Prostate gland (tissue), 2 donors: ENCODE data around the gene TAS2R1.

ENCODE experiments used
- POLR2AphosphoS5 ChIP-seq: sonication (generic); formaldehyde crosslinking; IDR thresholded peaks from one replicate; pipeline ENCODE4 v1.6.1; 2017; ENCODE audit warnings: antibody characterized with exemption
- TF ChIP-seq, protein P1 (sequence below), 4 experiments: fragments of 200-600 bp in 2 of 4; fragments of 450-650 bp in 2 of 4; sonication (generic) in 2 of 4; IDR thresholded peaks; 1 replicate in 3 of 4; 2 replicates in 1 of 4; pipeline ENCODE4 v1.5.1; 2016 to 2019; ENCODE audit warnings: antibody characterized with exemption in 4 of 4, mild to moderate bottlenecking in 2 of 4, moderate library complexity in 2 of 4

GRCh38 chr5:9655641-9656040, 25.5 kb upstream of the TAS2R1 start:
- TF ChIP-seq, protein P1, sequence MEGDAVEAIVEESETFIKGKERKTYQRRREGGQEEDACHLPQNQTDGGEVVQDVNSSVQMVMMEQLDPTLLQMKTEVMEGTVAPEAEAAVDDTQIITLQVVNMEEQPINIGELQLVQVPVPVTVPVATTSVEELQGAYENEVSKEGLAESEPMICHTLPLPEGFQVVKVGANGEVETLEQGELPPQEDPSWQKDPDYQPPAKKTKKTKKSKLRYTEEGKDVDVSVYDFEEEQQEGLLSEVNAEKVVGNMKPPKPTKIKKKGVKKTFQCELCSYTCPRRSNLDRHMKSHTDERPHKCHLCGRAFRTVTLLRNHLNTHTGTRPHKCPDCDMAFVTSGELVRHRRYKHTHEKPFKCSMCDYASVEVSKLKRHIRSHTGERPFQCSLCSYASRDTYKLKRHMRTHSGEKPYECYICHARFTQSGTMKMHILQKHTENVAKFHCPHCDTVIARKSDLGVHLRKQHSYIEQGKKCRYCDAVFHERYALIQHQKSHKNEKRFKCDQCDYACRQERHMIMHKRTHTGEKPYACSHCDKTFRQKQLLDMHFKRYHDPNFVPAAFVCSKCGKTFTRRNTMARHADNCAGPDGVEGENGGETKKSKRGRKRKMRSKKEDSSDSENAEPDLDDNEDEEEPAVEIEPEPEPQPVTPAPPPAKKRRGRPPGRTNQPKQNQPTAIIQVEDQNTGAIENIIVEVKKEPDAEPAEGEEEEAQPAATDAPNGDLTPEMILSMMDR (IDR thresholded peaks at IDR 0.05): no peak
- TF ChIP-seq POLR2AphosphoS5: no peak
